NCI-H2196 treated with DMSO at 0.1 percent for 48 hours (cell line): Measurements from ENCODE around the gene SULT2A1.
"Not testable (repeated sequence)": the region's sequence is repeated elsewhere in the genome, so short reads cannot be mapped to it uniquely, and the experiment has no call there.

Experiments
- DNase-seq: peaks from one replicate; lab custom pipeline; 2025; ENCODE audit not compliant: unreplicated experiment; lab: John Stamatoyannopoulos, UW

The SULT2A1 gene

GRCh38 chr19:47861630-47862029, 24.5 kb downstream of the SULT2A1 start:
- DNase-seq = no peak

GRCh38 chr19:47860602-47861297, 25.4 kb downstream of the SULT2A1 start:
- DNase-seq = no peak

GRCh38 chr19:47859838-47860237, 26.3 kb downstream of the SULT2A1 start:
- DNase-seq = not testable (repeated sequence)

- DNase-seq = not testable (repeated sequence)
These were observed 27.3 kb downstream of the SULT2A1 start, which contains the start of gene TPRX2 for GRCh38 chr19:47858646-47859285. TSS of gene TPRX2 (plus strand) at chr19:47859235. CDS start at chr19:47859247, 12 bp downstream.

- not testable (repeated sequence) for DNase-seq
These were observed 27.9 kb downstream of the SULT2A1 start for GRCh38 chr19:47858231-47858630.

- DNase-seq = no peak
These were observed 31.7 kb downstream of the SULT2A1 start for GRCh38 chr19:47854459-47854858.

- no peak for DNase-seq
These were observed 33.1 kb downstream of the SULT2A1 start for GRCh38 chr19:47853003-47853402.

- no peak for DNase-seq
These were observed 37.2 kb downstream of the SULT2A1 start for GRCh38 chr19:47848823-47849473.

GRCh38 chr19:47848425-47848822, 37.7 kb downstream of the SULT2A1 start:
- no peak for DNase-seq

- DNase-seq = no peak
These were observed 43.2 kb downstream of the SULT2A1 start for GRCh38 chr19:47842941-47843340.

- no peak for DNase-seq
These were observed 46.2 kb downstream of the SULT2A1 start for GRCh38 chr19:47839913-47840312.

GRCh38 chr19:47839411-47839810, 46.7 kb downstream of the SULT2A1 start:
- no peak for DNase-seq

- DNase-seq = no peak
These were observed 50.1 kb downstream of the SULT2A1 start for GRCh38 chr19:47836038-47836437.

- DNase-seq = no peak
These were observed 53.4 kb downstream of the SULT2A1 start for GRCh38 chr19:47832723-47833122.

GRCh38 chr19:47826800-47827199, 59.3 kb downstream of the SULT2A1 start:
- no peak for DNase-seq

GRCh38 chr19:47824396-47824795, 61.7 kb downstream of the SULT2A1 start:
- DNase-seq = no peak

GRCh38 chr19:47821460-47822020, 64.6 kb downstream of the SULT2A1 start, which contains the start of gene CRX:
TSS of gene CRX (plus strand) at chr19:47821937. CDS start at chr19:47834444, 12,507 bp downstream.
- DNase-seq = no peak
